NCI-H1417 treated with DMSO at 0.1 percent for 48 hours (cell line): ENCODE data around the gene DCXR.

Experiments
- DNase-seq: peaks from one replicate; lab custom pipeline; 2025; lab: John Stamatoyannopoulos, UW

DCXR gene

GRCh38 chr17:81998212-81998611 lies 39.3 kb downstream of the DCXR start:
- DNase-seq: no peak

DNA sequence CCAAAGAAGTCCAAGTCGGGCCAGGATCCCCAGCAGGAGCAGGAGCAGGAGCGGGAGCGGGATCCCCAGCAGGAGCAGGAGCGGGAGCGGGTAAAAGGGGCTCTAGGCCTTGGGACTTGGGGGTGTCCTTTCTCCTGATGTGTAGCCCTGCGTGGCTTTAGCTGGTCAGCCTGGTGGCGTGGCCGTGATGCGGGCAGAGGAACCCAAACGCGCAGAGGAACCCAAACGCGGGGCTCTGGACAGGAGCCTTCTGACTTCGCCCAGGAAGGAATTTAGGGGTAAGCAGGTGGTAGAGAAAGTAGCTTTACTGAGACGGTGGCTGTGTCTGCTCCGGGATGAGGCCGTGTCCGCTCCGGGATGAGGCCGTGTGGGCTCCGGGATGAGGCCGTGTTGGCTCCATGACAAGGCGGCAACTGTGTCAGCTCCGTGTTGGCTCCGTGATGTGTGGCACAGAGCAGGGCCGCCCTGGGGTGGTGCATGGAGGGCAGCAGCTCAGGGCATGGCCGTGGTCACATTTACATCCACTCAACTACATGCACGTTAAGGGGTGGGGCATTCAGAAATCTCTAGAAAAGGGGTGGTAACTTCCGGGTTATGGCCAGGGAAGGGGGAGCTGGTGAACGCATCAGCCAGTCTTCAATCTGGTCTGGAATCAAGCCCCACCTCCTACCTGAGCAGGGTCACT lies 40.6 kb downstream of the DCXR start:
- no peak for DNase-seq

GRCh38 chr17:81996232-81996756 lies 41.2 kb downstream of the DCXR start:
- DNase-seq: no peak

GRCh38 chr17:81995463-81996231 lies 41.9 kb downstream of the DCXR start:
- DNase-seq: no peak

GRCh38 chr17:81994593-81995462 lies 42.7 kb downstream of the DCXR start:
- no peak for DNase-seq

GRCh38 chr17:81993729-81994592 lies 43.5 kb downstream of the DCXR start:
- DNase-seq: no peak

DNA sequence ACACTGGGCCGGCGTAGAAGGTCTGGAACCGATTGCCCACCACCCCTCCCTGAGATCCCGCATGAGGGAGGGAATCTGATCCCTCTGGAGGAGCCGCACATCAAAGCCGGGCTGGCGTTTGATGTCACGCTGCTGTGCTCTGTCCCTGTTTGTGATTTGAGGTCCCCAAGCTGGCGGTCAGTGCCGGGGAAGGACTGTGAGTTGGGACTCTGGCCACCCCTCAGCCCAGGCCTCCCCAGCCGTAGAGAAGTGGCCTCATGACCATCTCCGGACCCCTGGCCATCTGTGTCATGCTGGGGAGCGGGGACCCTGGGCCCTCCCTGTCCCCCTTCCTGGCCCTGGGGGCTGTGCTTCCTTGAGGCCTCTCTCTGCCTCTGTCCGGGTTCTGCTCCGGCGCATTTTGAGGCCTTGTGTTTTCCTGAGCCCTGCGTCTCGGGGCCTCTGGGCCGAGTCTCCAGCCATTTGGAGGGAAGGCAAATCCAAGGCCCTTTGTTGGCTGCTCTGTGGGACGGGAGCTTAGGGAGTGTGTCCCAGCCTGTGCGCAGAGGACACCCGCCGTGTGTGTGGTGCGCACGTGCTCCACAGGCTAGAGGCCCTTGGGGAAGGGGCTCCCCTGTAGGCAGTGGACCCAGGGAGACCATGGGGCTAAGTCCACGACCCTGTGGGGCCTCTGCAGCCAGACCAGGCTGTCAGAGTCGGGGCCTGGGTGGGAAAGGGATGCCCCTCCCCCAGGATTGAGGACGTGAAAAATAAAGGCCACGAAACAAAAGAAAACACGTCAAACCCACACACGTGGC lies 45.0 kb downstream of the DCXR start:
- DNase-seq: no peak

DNA sequence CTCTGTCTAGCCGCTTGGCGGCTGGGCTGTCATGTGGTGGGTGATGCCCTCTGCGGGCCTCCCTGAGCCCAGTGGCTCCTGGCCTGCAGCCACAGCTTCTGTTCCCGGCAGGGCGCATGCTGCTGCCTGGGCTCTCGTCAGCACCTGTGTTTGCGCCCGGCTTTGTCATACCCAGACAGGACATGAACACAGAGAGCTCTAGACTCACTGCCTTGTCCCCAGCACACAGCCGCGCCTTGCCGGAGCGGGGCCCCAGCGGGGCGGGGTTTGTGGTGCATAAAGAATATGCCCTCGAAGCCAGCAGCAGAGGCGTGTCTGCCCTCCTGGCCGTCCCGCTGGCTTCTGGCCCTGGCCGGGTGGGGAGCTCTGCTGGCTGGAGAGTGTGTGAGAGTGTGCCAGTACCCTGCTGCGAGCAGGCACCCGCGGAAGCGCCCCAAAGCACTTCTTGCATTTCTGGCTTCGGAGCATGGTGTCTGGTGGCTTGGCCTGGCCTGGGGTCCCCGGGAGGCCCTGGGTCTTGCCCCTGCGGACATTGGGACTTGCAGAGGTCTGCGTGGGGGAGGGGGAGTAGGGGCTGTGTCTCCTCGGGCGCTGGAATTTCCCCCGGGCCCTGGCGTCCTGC lies 45.7 kb downstream of the DCXR start:
- no peak for DNase-seq

GRCh38 chr17:81990836-81991683 lies 46.4 kb downstream of the DCXR start:
- no peak for DNase-seq

GRCh38 chr17:81987161-81987770 lies 50.2 kb downstream of the DCXR start:
- no peak for DNase-seq

DNA sequence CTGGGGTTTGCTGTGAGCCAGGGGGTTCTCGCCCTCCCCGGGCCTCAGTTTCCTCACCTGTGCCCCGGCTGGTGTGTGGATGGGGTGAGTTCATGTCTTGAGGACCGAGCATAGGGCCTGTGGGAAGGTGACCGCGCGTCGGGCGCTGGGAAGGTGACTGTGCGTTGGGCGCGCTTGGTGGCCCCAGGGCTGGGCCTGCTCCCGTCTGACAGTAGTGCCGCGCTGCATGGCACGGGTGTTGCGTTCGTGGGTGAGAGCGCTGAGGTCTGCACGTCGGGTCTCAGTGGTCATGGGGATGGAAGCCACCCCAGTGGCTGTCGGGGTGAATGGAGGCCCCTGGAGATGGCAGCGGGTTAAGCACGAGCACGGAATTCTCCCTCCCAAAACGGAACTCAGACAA lies 50.9 kb downstream of the DCXR start:
- no peak for DNase-seq
